PFSK-1 (cell line): ENCODE results near the gene IL37.

Source experiments
- FOXP2 ChIP-seq: optimal IDR thresholded peaks from 2 replicates; pipeline ENCODE3; 2011; ENCODE audit warnings: borderline replicate concordance, control low read depth, inconsistent platforms; ENCODE audit not compliant: insufficient read depth; ENCODE audit errors: extremely low read length, extremely low read depth
- POLR2AphosphoS5 ChIP-seq: IDR thresholded peaks from 2 replicates; pipeline ENCODE4 v1.6.1; 2012; ENCODE audit warnings: low read depth, mild to moderate bottlenecking, control low read depth, low read length, moderate library complexity
- REST ChIP-seq, 2 experiments: IDR thresholded peaks; 2 replicates each; pipeline versions ENCODE4 v1.6.1 to v1.8.0; 2011 to 2012; ENCODE audit warnings: low read depth in 2 of 2, low read length in 2 of 2, control low read depth in 1 of 2, inconsistent platforms in 1 of 2, mild to moderate bottlenecking in 1 of 2, moderate library complexity in 1 of 2; ENCODE audit not compliant: insufficient read depth in 1 of 2
- SIN3A ChIP-seq: IDR thresholded peaks from 2 replicates; pipeline ENCODE4 v1.6.1; 2012; ENCODE audit warnings: mild to moderate bottlenecking, low read length, moderate library complexity, borderline replicate concordance; ENCODE audit not compliant: insufficient read depth
- TAF1 ChIP-seq: IDR thresholded peaks from 2 replicates; pipeline ENCODE4 v1.6.1; 2012; ENCODE audit warnings: low read length, control low read depth, borderline replicate concordance; ENCODE audit not compliant: insufficient read depth

IL37 gene

GRCh38 chr2:112896909-112897623 is 13.9 kb upstream of the IL37 start:
- no peak for TF ChIP-seq REST (IDR thresholded peaks at IDR 0.05; ENCODE audit: insufficient read depth in 1 of 2, low read depth in 2 of 2, low read length in 2 of 2)
- TF ChIP-seq SIN3A, result no peak
- no peak for TF ChIP-seq TAF1
- no peak for TF ChIP-seq FOXP2
- TF ChIP-seq POLR2AphosphoS5, result no peak

GRCh38 chr2:112897624-112897978 is 13.4 kb upstream of the IL37 start:
- TF ChIP-seq FOXP2 (no peak), SIN3A (no peak), TAF1 (no peak)

GRCh38 chr2:112902816-112903215 is 8.1 kb upstream of the IL37 start:
- TF ChIP-seq FOXP2, result no peak
- TF ChIP-seq TAF1, result no peak
- TF ChIP-seq POLR2AphosphoS5, result no peak
- no peak for TF ChIP-seq REST (IDR thresholded peaks at IDR 0.05; ENCODE audit: insufficient read depth in 1 of 2, low read depth in 2 of 2, low read length in 2 of 2)
- TF ChIP-seq SIN3A, result no peak

- TF ChIP-seq SIN3A (no peak), REST (IDR thresholded peaks at IDR 0.05; ENCODE audit: insufficient read depth in 1 of 2, low read depth in 2 of 2, low read length in 2 of 2) (no peak), POLR2AphosphoS5 (no peak), FOXP2 (no peak), TAF1 (no peak)
Observed at GRCh38 chr2:112904883-112905282, 6.1 kb upstream of the IL37 start.

GRCh38 chr2:112906276-112906675 is 4.7 kb upstream of the IL37 start:
- TF ChIP-seq TAF1 (no peak), REST (IDR thresholded peaks at IDR 0.05; ENCODE audit: insufficient read depth in 1 of 2, low read depth in 2 of 2, low read length in 2 of 2) (no peak)
